ENCODE data around the gene HLA-E. TPM values are rescaled to one million over a fixed set of nuclear protein-coding genes. Genes with fewer than 3 reads are reported as not detected.

HLA-E gene
- total and polyA plus RNA-seq, 2 of the 13 experiments (the other 11 are each of a cell fraction or from before 2014, with no cell fraction given): 45.2 to 90.4 TPM

DNA sequence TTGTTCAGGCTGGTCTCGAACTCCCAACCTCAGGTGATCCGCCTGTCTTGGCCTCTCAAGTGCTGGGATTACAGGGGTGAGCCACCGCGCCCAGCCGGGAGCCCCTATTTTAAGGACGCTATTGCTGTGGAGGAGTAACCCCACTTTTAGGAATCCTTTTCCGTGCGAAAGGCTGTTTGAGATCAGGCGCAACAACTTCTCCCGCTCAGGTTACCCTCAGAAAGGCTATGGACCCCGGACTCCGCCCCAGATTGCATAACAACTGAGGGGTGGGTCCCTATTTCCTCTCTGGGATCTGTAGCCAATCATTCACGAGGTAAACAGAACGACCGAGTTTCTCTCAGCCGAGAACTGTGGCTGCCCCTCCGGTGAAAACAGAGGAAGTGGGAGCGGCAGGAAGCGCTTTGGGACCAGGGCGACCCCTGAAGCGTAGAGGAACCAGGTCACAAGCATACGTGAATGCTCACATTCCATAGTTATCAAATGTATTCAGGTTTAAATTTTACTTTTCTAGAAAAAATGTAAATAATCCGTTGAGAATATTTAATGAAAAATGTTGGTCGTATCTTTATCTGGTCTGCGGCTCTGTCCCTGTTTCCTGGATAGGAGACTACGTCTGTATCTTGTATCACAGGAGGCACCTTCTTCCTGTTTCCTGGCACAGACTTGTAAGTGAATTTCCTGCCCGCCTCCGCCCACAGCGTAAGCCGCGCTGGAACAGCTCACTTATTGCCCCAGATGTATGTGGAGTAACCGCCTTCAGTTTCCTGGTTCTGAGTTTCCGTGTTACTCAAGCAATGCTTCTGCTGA is 26.8 kb downstream of the HLA-E start (continued):
- TF ChIP-seq SNRNP70 (IDR thresholded peaks at IDR 0.05; ENCODE audit: low read depth, low read length): no peak
- TF ChIP-seq HMG20A (CRISPR knock-in tag; IDR thresholded peaks at IDR 0.05; ENCODE audit: borderline replicate concordance): no peak; the same call in 1 of the 2 replicates
- TF ChIP-seq ZNF589 (CRISPR knock-in tag; conservative IDR thresholded peaks at IDR 0.05): no peak
- TF ChIP-seq, protein P1, sequence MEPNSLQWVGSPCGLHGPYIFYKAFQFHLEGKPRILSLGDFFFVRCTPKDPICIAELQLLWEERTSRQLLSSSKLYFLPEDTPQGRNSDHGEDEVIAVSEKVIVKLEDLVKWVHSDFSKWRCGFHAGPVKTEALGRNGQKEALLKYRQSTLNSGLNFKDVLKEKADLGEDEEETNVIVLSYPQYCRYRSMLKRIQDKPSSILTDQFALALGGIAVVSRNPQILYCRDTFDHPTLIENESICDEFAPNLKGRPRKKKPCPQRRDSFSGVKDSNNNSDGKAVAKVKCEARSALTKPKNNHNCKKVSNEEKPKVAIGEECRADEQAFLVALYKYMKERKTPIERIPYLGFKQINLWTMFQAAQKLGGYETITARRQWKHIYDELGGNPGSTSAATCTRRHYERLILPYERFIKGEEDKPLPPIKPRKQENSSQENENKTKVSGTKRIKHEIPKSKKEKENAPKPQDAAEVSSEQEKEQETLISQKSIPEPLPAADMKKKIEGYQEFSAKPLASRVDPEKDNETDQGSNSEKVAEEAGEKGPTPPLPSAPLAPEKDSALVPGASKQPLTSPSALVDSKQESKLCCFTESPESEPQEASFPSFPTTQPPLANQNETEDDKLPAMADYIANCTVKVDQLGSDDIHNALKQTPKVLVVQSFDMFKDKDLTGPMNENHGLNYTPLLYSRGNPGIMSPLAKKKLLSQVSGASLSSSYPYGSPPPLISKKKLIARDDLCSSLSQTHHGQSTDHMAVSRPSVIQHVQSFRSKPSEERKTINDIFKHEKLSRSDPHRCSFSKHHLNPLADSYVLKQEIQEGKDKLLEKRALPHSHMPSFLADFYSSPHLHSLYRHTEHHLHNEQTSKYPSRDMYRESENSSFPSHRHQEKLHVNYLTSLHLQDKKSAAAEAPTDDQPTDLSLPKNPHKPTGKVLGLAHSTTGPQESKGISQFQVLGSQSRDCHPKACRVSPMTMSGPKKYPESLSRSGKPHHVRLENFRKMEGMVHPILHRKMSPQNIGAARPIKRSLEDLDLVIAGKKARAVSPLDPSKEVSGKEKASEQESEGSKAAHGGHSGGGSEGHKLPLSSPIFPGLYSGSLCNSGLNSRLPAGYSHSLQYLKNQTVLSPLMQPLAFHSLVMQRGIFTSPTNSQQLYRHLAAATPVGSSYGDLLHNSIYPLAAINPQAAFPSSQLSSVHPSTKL (CRISPR knock-in tag; IDR thresholded peaks at IDR 0.05): peak; percentile 67
- peak; percentile 46; the same call in 1 of the 2 replicates for TF ChIP-seq SAFB2 (CRISPR knock-in tag; IDR thresholded peaks at IDR 0.05; ENCODE audit: borderline replicate concordance, low read depth)
- TF ChIP-seq ATF7-NPFF (CRISPR knock-in tag; IDR thresholded peaks at IDR 0.05; ENCODE audit: low read depth): peak; percentile 67
- peak; percentile 69; the same call in 1 of the 2 replicates for TF ChIP-seq ZNF710 (CRISPR knock-in tag; IDR thresholded peaks at IDR 0.05; ENCODE audit: borderline replicate concordance)
- peak; percentile 87; the same call in 1 of the 2 replicates for TF ChIP-seq ZNF350 (CRISPR knock-in tag; IDR thresholded peaks at IDR 0.05; ENCODE audit: borderline replicate concordance, low read depth)
- peak; percentile 69 for TF ChIP-seq ZNF772 (CRISPR knock-in tag; IDR thresholded peaks at IDR 0.05)
- TF ChIP-seq, protein P2, sequence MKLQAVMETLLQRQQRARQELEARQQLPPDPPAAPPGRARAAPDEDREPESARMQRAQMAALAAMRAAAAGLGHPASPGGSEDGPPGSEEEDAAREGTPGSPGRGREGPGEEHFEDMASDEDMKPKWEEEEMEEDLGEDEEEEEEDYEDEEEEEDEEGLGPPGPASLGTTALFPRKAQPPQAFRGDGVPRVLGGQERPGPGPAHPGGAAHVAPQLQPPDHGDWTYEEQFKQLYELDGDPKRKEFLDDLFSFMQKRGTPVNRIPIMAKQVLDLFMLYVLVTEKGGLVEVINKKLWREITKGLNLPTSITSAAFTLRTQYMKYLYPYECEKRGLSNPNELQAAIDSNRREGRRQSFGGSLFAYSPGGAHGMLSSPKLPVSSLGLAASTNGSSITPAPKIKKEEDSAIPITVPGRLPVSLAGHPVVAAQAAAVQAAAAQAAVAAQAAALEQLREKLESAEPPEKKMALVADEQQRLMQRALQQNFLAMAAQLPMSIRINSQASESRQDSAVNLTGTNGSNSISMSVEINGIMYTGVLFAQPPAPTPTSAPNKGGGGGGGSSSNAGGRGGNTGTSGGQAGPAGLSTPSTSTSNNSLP (IDR thresholded peaks at IDR 0.05; ENCODE audit: low read depth, low read length): 0 out of 2 replicates have a peak, but pooled peaks have one; percentile 16
- peak; percentile 92 for TF ChIP-seq POGZ (CRISPR knock-in tag; IDR thresholded peaks at IDR 0.05)
- TF ChIP-seq TEAD3 (CRISPR knock-in tag; optimal IDR thresholded peaks at IDR 0.05; ENCODE audit: borderline replicate concordance): peak; percentile 79
- peak; percentile 75 for TF ChIP-seq FOXK2 (IDR thresholded peaks at IDR 0.05)
- peak; percentile 88; the same call in 1 of the 2 replicates for TF ChIP-seq ZNF224 (CRISPR knock-in tag; IDR thresholded peaks at IDR 0.05)
- TF ChIP-seq MZF1 (CRISPR knock-in tag; IDR thresholded peaks at IDR 0.05; ENCODE audit: borderline replicate concordance): no peak
- TF ChIP-seq CBFB (CRISPR knock-in tag; IDR thresholded peaks at IDR 0.05): peak; percentile 50; the same call in 1 of the 2 replicates
- TF ChIP-seq ZNF891 (CRISPR knock-in tag; IDR thresholded peaks at IDR 0.05): no peak; the same call in 1 of the 2 replicates
- 0 out of 2 replicates have a peak, but pooled peaks have one; percentile 21 for TF ChIP-seq CREB3 (CRISPR knock-in tag; IDR thresholded peaks at IDR 0.05)
- TF ChIP-seq ZNF543 (CRISPR knock-in tag; IDR thresholded peaks at IDR 0.05): no peak
